Activated CD8-positive, alpha-beta memory T cell treated with anti-CD3 and anti-CD28 coated beads, Interleukin-2, amount 10 ng/mL, durations not matched to agents 7 days and 5 days (primary cell): ENCODE data around the gene SNX33. TPM values are rescaled to one million over a fixed set of nuclear protein-coding genes. Genes with fewer than 3 reads are reported as not detected.
"Not testable (repeated sequence)": the region's sequence is repeated elsewhere in the genome, so short reads cannot be mapped to it uniquely, and the experiment has no call there.

Source experiments
- ATAC-seq: fragments of 150-1000 bp; cut with Tn5 transposase; one replicate; pipeline ENCODE4 v1.10.0; 2021; ENCODE audit warnings: moderate library complexity
- CTCF ChIA-PET: fragments of 350-600 bp; sonication (Branson Sonifier 250); formaldehyde crosslinking; loops from one replicate; lab custom pipeline; 2021; ENCODE audit warnings: antibody characterized with exemption; lab: Charles Lee
- DNase-seq: peaks from one replicate; pipeline ENCODE4 v3.0.0-alpha.2; 2020
- H3K27ac Mint-ChIP-seq: one replicate; pipeline ENCODE4 v1.8.0; 2021; ENCODE audit warnings: mild to moderate bottlenecking, mixed read lengths
- H3K27me3 Mint-ChIP-seq: one replicate; pipeline ENCODE4 v1.8.0; 2021; ENCODE audit warnings: mixed read lengths
- H3K36me3 Mint-ChIP-seq: one replicate; pipeline ENCODE4 v1.8.0; 2021; ENCODE audit warnings: mild to moderate bottlenecking, mixed read lengths
- H3K4me1 Mint-ChIP-seq: one replicate; pipeline ENCODE4 v1.8.0; 2021; ENCODE audit warnings: mixed read lengths
- H3K4me3 Mint-ChIP-seq: one replicate; pipeline ENCODE4 v1.8.0; 2021; ENCODE audit warnings: mild to moderate bottlenecking, moderate library complexity, mixed read lengths
- H3K9me3 Mint-ChIP-seq: one replicate; pipeline ENCODE4 v1.8.0; 2022; ENCODE audit warnings: low read depth, mixed read lengths
- total RNA-seq, 2 experiments: library from RNA; stranded (reverse); gene quantifications; one replicate each; pipeline ENCODE4 v1.2.3, GENCODE V29; 2021

Gene SNX33
- total RNA-seq, 2 experiments from 2014 or later: 1.4 to 3.5 TPM

- no peaks in the 10 kb centered on the region for H3K9me3 Mint-ChIP-seq
- no peaks in the 10 kb centered on the region for H3K27me3 Mint-ChIP-seq
- DNase-seq (no peak), ATAC-seq (no peak)
- CTCF ChIA-PET: interaction anchor here (1.2 kb wide), 1 partner anchor 8 kb away, joined by 5 read pairs; the partner anchor contains the start of gene IMP3
- H3K4me1 Mint-ChIP-seq: peaks cover 14% of the 10 kb centered on the region
- H3K4me3 Mint-ChIP-seq: no peak overlapping the region
- no peak overlapping the region for H3K27ac Mint-ChIP-seq
- no peaks in the 10 kb centered on the region for H3K36me3 Mint-ChIP-seq
These were observed 15.8 kb upstream of the SNX33 start for GRCh38 chr15:75631935-75632334.

- Mint-ChIP-seq H3K36me3 (peaks cover 10% of the 10 kb centered on the region), H3K4me1 (peaks cover 24% of the 10 kb centered on the region)
- CTCF ChIA-PET: interaction anchor here (0.7 to 1.3 kb wide), 3 partner anchors 14 to 55 kb away, joined by 3 to 6 read pairs (median 3); partner anchors contain the start of genes PTPN9 and SNX33
- not testable (repeated sequence) for DNase-seq, H3K4me3 Mint-ChIP-seq, H3K9me3 Mint-ChIP-seq, H3K27me3 Mint-ChIP-seq, H3K27ac Mint-ChIP-seq, ATAC-seq
These were observed 13.8 kb upstream of the SNX33 start for GRCh38 chr15:75633922-75634321.

GRCh38 chr15:75636026-75636425, 11.7 kb upstream of the SNX33 start:
- Mint-ChIP-seq H3K27ac (no peak overlapping the region), H3K27me3 (no peaks in the 10 kb centered on the region), H3K4me3 (no peak overlapping the region), H3K9me3 (no peaks in the 10 kb centered on the region), H3K4me1 (peaks cover 29% of the 10 kb centered on the region), H3K36me3 (peaks cover 16% of the 10 kb centered on the region)
- ATAC-seq (no peak), DNase-seq (no peak)
- CTCF ChIA-PET: interaction anchor here (1.1 to 3.3 kb wide), 2 partner anchors 9 to 182 kb away, joined by 4 to 20 read pairs; partner anchors contain the start of gene SNUPN

- H3K4me3 Mint-ChIP-seq: peak overlapping the region; percentile 91
- no peaks in the 10 kb centered on the region for H3K27me3 Mint-ChIP-seq
- no peak for ATAC-seq
- H3K9me3 Mint-ChIP-seq: no peaks in the 10 kb centered on the region
- no peak for DNase-seq
- CTCF ChIA-PET: interaction anchor here (0.8 to 5.7 kb wide), 9 partner anchors 10 to 269 kb away, joined by 3 to 68 read pairs (median 20); partner anchors contain the start of genes MAN2C1, SIN3A, SNUPN and SNX33
- peaks cover 35% of the 10 kb centered on the region for H3K4me1 Mint-ChIP-seq
- H3K27ac Mint-ChIP-seq: peak overlapping the region; percentile 1
- peaks cover 16% of the 10 kb centered on the region for H3K36me3 Mint-ChIP-seq
These were observed 10.3 kb upstream of the SNX33 start for GRCh38 chr15:75637245-75638009.

GRCh38 chr15:75639191-75639708, 8.5 kb upstream of the SNX33 start:
- ATAC-seq: no peak
- peaks cover 16% of the 10 kb centered on the region for H3K36me3 Mint-ChIP-seq
- no peak for DNase-seq
- peak overlapping the region; percentile 93 for H3K27ac Mint-ChIP-seq
- peaks cover 35% of the 10 kb centered on the region for H3K4me1 Mint-ChIP-seq
- no peaks in the 10 kb centered on the region for H3K9me3 Mint-ChIP-seq
- CTCF ChIA-PET: interaction anchor here (0.6 to 5.7 kb wide), 17 partner anchors 8 to 286 kb away, joined by 3 to 68 read pairs (median 8); partner anchors contain the start of genes MAN2C1, PTPN9, SIN3A and SNUPN
- H3K27me3 Mint-ChIP-seq: no peaks in the 10 kb centered on the region
- H3K4me3 Mint-ChIP-seq: peak overlapping the region; percentile 91

GRCh38 chr15:75639709-75640482, 7.8 kb upstream of the SNX33 start, which contains the start of gene IMP3:
IMP3 (minus strand) TSS chr15:75640224; CDS start chr15:75640168, 56 bp downstream.
- CTCF ChIA-PET: interaction anchor here (0.6 to 5.7 kb wide), 21 partner anchors 8 to 287 kb away, joined by 3 to 68 read pairs (median 6); partner anchors contain the start of genes MAN2C1, PTPN9, SIN3A and SNUPN
- H3K27me3 Mint-ChIP-seq: no peaks in the 10 kb centered on the region
- H3K4me3 Mint-ChIP-seq: peak within 1 kb of the TSS; percentile 91
- ATAC-seq (peak; percentile 94), DNase-seq (peak; percentile 98)
- H3K36me3 Mint-ChIP-seq: peaks cover 16% of the 10 kb centered on the region
- H3K27ac Mint-ChIP-seq: peak within 1 kb of the TSS; percentile 93
- H3K9me3 Mint-ChIP-seq: no peaks in the 10 kb centered on the region
- H3K4me1 Mint-ChIP-seq: peaks cover 35% of the 10 kb centered on the region

GRCh38 chr15:75640483-75641178, 7.1 kb upstream of the SNX33 start:
- CTCF ChIA-PET: interaction anchor here (0.6 to 5.7 kb wide), 23 partner anchors 9 to 272 kb away, joined by 3 to 68 read pairs (median 5); partner anchors contain the start of genes MAN2C1, PTPN9, SIN3A and SNUPN

GRCh38 chr15:75641179-75641503, 6.6 kb upstream of the SNX33 start:
- H3K27ac Mint-ChIP-seq: peak overlapping the region; percentile 93
- ATAC-seq (no peak), DNase-seq (no peak)
- H3K9me3 Mint-ChIP-seq: no peaks in the 10 kb centered on the region
- H3K4me3 Mint-ChIP-seq: peak overlapping the region; percentile 91
- H3K36me3 Mint-ChIP-seq: peaks cover 16% of the 10 kb centered on the region
- CTCF ChIA-PET: interaction anchor here (0.7 to 5.7 kb wide), 18 partner anchors 9 to 273 kb away, joined by 3 to 68 read pairs (median 6); partner anchors contain the start of genes MAN2C1, PTPN9, SIN3A and SNUPN
- H3K4me1 Mint-ChIP-seq: peaks cover 29% of the 10 kb centered on the region
- peaks cover 2% of the 10 kb centered on the region for H3K27me3 Mint-ChIP-seq

More at GRCh38 chr15:75640483-75641178, 7.1 kb upstream of the SNX33 start:
- ATAC-seq (peak; percentile 60), DNase-seq (peak; percentile 82)
- Mint-ChIP-seq H3K9me3 (no peaks in the 10 kb centered on the region), H3K36me3 (peaks cover 16% of the 10 kb centered on the region), H3K27me3 (no peaks in the 10 kb centered on the region), H3K4me1 (peaks cover 33% of the 10 kb centered on the region), H3K27ac (peak overlapping the region; percentile 93), H3K4me3 (peak overlapping the region; percentile 91)

- no peaks in the 10 kb centered on the region for H3K9me3 Mint-ChIP-seq
- peaks cover 6% of the 10 kb centered on the region for H3K27me3 Mint-ChIP-seq
- ATAC-seq (no peak), DNase-seq (no peak)
- no peak overlapping the region for H3K4me3 Mint-ChIP-seq
- CTCF ChIA-PET: interaction anchor here (0.7 to 5.7 kb wide), 13 partner anchors 10 to 273 kb away, joined by 3 to 68 read pairs (median 16); partner anchors contain the start of genes MAN2C1, PTPN9, SIN3A and SNUPN
- H3K36me3 Mint-ChIP-seq: peaks cover 16% of the 10 kb centered on the region
- H3K27ac Mint-ChIP-seq: no peak overlapping the region
- H3K4me1 Mint-ChIP-seq: peaks cover 29% of the 10 kb centered on the region
These were observed 6.1 kb upstream of the SNX33 start for GRCh38 chr15:75641603-75642002.

- H3K27ac Mint-ChIP-seq: no peak overlapping the region
- H3K9me3 Mint-ChIP-seq: no peaks in the 10 kb centered on the region
- DNase-seq (no peak), ATAC-seq (no peak)
- H3K36me3 Mint-ChIP-seq: peaks cover 2% of the 10 kb centered on the region
- H3K4me1 Mint-ChIP-seq: peaks cover 20% of the 10 kb centered on the region
- peaks cover 19% of the 10 kb centered on the region for H3K27me3 Mint-ChIP-seq
- no peak overlapping the region for H3K4me3 Mint-ChIP-seq
- CTCF ChIA-PET: interaction anchor here (0.9 to 1.1 kb wide), 2 partner anchors 42 to 276 kb away, joined by 3 read pairs; no protein-coding TSS in a partner anchor
These were observed 3.3 kb upstream of the SNX33 start for GRCh38 chr15:75644376-75644775.

- Mint-ChIP-seq H3K27me3 (peaks cover 19% of the 10 kb centered on the region), H3K36me3 (no peaks in the 10 kb centered on the region), H3K4me3 (peak overlapping the region; percentile 76), H3K27ac (no peak overlapping the region), H3K9me3 (no peaks in the 10 kb centered on the region), H3K4me1 (peaks cover 22% of the 10 kb centered on the region)
- DNase-seq (no peak), ATAC-seq (no peak)
- CTCF ChIA-PET: interaction anchor here (1.2 to 2.6 kb wide), 6 partner anchors 8 to 278 kb away, joined by 5 to 10 read pairs (median 8); partner anchors contain the start of gene MAN2C1
These were observed 1.4 kb upstream of the SNX33 start for GRCh38 chr15:75646112-75646943.
